ENCODE measurements around the gene SYNGR3. TPM values are rescaled to one million over a fixed set of nuclear protein-coding genes. Genes with fewer than 3 reads are reported as not detected.
A peak's percentile ranks its signal among the peaks of the same experiment; 100 is the strongest.

The SYNGR3 gene
- total and polyA plus RNA-seq, 2 experiments from 2014 or later = 21.8 to 27.2 TPM

GRCh38 chr16:2019518-2019920 is 29.7 kb downstream of the SYNGR3 start, which contains the start of gene NPW:
Gene NPW, plus strand, starts transcription at chr16:2019785.
- H3K36me3 ChIP-seq = no peaks in the 10 kb centered on the region
- no peak for DNase-seq (ENCODE audit: low read depth in 1 of 2, low spot score in 1 of 2)
- H3K9me3 ChIP-seq (ENCODE audit: low read depth) = no peaks in the 10 kb centered on the region
- H3K4me1 ChIP-seq (ENCODE audit: low read depth) = peaks cover 12% of the 10 kb centered on the region
- TF ChIP-seq CTCF (IDR thresholded peaks at IDR 0.05; ENCODE audit: low read depth, low read length) = no peak
- H3K27me3 ChIP-seq = peaks cover 44% of the 10 kb centered on the region
- H3K27ac ChIP-seq = no peak within 1 kb of the TSS
- peak within 1 kb of the TSS; percentile 7 for H3K4me3 ChIP-seq

- H3K27me3 ChIP-seq = peaks cover 44% of the 10 kb centered on the region
- no peak for TF ChIP-seq CTCF (IDR thresholded peaks at IDR 0.05; ENCODE audit: low read depth, low read length)
- DNase-seq (ENCODE audit: low read depth in 1 of 2, low spot score in 1 of 2) = peak in 1 of 2 donors; percentile 43
- no peaks in the 10 kb centered on the region for H3K9me3 ChIP-seq (ENCODE audit: low read depth)
- peak overlapping the region; percentile 7 for H3K4me3 ChIP-seq
- H3K27ac ChIP-seq = no peak overlapping the region
- H3K4me1 ChIP-seq (ENCODE audit: low read depth) = peaks cover 12% of the 10 kb centered on the region
- H3K36me3 ChIP-seq = no peaks in the 10 kb centered on the region
Measured at GRCh38 chr16:2019921-2020831, 30.4 kb downstream of the SYNGR3 start.

- Histone ChIP-seq H3K4me1 (ENCODE audit: low read depth) (peaks cover 7% of the 10 kb centered on the region), H3K4me3 (no peak overlapping the region), H3K36me3 (no peaks in the 10 kb centered on the region), H3K27me3 (peaks cover 45% of the 10 kb centered on the region), H3K27ac (no peak overlapping the region), H3K9me3 (ENCODE audit: low read depth) (no peaks in the 10 kb centered on the region)
- TF ChIP-seq CTCF (IDR thresholded peaks at IDR 0.05; ENCODE audit: low read depth, low read length) = no peak
- peak; percentile 61 to 70 for DNase-seq (ENCODE audit: low read depth in 1 of 2, low spot score in 1 of 2)
Measured at GRCh38 chr16:2022723-2023091, 32.9 kb downstream of the SYNGR3 start.

- peak; percentile 90 to 92 for DNase-seq (ENCODE audit: low read depth in 1 of 2, low spot score in 1 of 2)
- peak; percentile 89 for TF ChIP-seq CTCF (IDR thresholded peaks at IDR 0.05; ENCODE audit: low read depth, low read length)
- no peak overlapping the region for H3K27ac ChIP-seq
- H3K4me1 ChIP-seq (ENCODE audit: low read depth) = peaks cover 7% of the 10 kb centered on the region
- H3K9me3 ChIP-seq (ENCODE audit: low read depth) = no peaks in the 10 kb centered on the region
- peaks cover 38% of the 10 kb centered on the region for H3K27me3 ChIP-seq
- no peak overlapping the region for H3K4me3 ChIP-seq
- no peaks in the 10 kb centered on the region for H3K36me3 ChIP-seq
Measured at GRCh38 chr16:2023092-2024031, 33.6 kb downstream of the SYNGR3 start.

- DNase-seq (ENCODE audit: low read depth in 1 of 2, low spot score in 1 of 2) = no peak
- Histone ChIP-seq H3K27me3 (peaks cover 32% of the 10 kb centered on the region), H3K9me3 (ENCODE audit: low read depth) (no peaks in the 10 kb centered on the region), H3K4me1 (ENCODE audit: low read depth) (peaks cover 7% of the 10 kb centered on the region), H3K4me3 (no peak overlapping the region), H3K27ac (no peak overlapping the region), H3K36me3 (no peaks in the 10 kb centered on the region)
- TF ChIP-seq CTCF (IDR thresholded peaks at IDR 0.05; ENCODE audit: low read depth, low read length) = no peak
Measured at GRCh38 chr16:2024032-2024420, 34.3 kb downstream of the SYNGR3 start.
